Measurements from ENCODE around the gene METTL23. TPM values are rescaled to one million over a fixed set of nuclear protein-coding genes. Genes with fewer than 3 reads are reported as not detected.
"Not testable (repeated sequence)": the region's sequence is repeated elsewhere in the genome, so short reads cannot be mapped to it uniquely, and the experiment has no call there.

The METTL23 gene
- total RNA-seq, 1 donor from 2014 or later = 24.3 TPM

DNA sequence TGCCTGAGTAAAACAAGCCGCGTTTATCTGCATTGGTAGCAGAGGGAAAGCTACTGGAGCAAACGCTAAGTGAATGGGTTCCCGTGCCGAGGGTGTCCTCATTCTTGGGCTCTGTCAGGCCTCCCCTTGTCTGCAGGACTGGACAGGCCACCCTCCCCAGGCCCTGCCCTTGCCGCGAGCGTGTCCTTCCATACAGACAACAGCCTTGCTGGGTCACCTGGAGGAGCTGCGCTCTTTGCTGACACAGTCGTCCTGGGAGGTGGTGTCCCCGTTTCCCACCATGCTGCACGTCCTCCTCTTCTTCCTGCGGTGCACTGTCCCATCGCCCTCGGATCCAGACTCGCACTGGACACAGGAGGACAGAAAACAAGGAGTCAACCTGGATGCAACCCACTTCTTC, 8.1 kb upstream of the METTL23 start:
- TF ChIP-seq, protein P1, sequence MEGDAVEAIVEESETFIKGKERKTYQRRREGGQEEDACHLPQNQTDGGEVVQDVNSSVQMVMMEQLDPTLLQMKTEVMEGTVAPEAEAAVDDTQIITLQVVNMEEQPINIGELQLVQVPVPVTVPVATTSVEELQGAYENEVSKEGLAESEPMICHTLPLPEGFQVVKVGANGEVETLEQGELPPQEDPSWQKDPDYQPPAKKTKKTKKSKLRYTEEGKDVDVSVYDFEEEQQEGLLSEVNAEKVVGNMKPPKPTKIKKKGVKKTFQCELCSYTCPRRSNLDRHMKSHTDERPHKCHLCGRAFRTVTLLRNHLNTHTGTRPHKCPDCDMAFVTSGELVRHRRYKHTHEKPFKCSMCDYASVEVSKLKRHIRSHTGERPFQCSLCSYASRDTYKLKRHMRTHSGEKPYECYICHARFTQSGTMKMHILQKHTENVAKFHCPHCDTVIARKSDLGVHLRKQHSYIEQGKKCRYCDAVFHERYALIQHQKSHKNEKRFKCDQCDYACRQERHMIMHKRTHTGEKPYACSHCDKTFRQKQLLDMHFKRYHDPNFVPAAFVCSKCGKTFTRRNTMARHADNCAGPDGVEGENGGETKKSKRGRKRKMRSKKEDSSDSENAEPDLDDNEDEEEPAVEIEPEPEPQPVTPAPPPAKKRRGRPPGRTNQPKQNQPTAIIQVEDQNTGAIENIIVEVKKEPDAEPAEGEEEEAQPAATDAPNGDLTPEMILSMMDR (IDR thresholded peaks at IDR 0.05; ENCODE audit: partially characterized antibody, unreplicated experiment) = no peak
- Mint-ChIP-seq H3K27ac (ENCODE audit: unreplicated experiment) (no peak overlapping the region), H3K27me3 (ENCODE audit: unreplicated experiment) (no peaks in the 10 kb centered on the region), H3K4me3 (ENCODE audit: unreplicated experiment) (no peak overlapping the region), H3K4me1 (ENCODE audit: low read depth, unreplicated experiment) (peaks cover 7% of the 10 kb centered on the region), H3K36me3 (ENCODE audit: unreplicated experiment) (no peaks in the 10 kb centered on the region), H3K9me3 (ENCODE audit: unreplicated experiment) (no peaks in the 10 kb centered on the region)
- no peak for DNase-seq

DNA sequence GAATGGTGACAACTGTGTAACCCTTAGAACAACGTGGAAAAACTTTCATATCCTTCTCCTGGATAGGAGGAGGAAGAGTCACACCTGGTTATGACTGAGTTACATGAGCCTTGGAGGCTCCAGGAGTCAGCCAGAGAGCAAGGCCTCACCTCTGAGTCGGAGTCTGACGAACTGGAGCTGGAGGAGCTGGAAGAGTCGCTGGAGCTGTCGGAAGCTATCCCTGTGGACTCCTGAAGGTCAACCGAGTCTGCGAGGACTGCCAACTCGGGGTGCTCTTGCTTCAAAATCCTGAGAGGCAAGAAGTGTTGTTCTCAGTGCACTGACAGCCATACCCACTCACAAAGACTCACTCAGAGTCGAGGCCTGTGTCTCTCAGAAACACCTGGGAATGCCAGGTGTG, 6.4 kb upstream of the METTL23 start:
- H3K27ac Mint-ChIP-seq (ENCODE audit: unreplicated experiment) = no peak overlapping the region
- TF ChIP-seq, protein P1 (IDR thresholded peaks at IDR 0.05; ENCODE audit: partially characterized antibody, unreplicated experiment) = no peak
- no peaks in the 10 kb centered on the region for H3K9me3 Mint-ChIP-seq (ENCODE audit: unreplicated experiment)
- DNase-seq = no peak
- no peaks in the 10 kb centered on the region for H3K27me3 Mint-ChIP-seq (ENCODE audit: unreplicated experiment)
- H3K36me3 Mint-ChIP-seq (ENCODE audit: unreplicated experiment) = no peaks in the 10 kb centered on the region
- peaks cover 2% of the 10 kb centered on the region for H3K4me1 Mint-ChIP-seq (ENCODE audit: low read depth, unreplicated experiment)
- H3K4me3 Mint-ChIP-seq (ENCODE audit: unreplicated experiment) = no peak overlapping the region

DNA sequence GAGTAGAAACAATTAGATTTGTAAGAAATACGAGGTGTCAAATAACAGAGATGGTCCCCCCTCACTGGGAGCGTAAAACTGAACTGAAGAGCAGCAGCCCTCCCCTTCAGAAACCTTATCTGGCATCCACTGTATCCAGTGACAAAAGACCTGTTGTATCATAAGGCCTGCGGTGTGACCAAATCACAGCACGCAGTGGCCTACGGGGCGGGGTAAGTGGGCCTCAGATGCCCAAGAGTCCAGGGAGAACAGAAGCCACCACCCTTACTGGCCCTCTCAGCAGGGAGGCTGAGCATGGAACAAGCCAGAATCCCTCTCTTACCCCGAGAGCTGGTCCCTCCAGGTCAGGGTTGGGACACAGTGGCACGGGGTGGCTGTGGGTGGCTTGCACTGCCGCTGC, 5.7 kb upstream of the METTL23 start:
- H3K36me3 Mint-ChIP-seq (ENCODE audit: unreplicated experiment) = no peaks in the 10 kb centered on the region
- TF ChIP-seq, protein P1 (IDR thresholded peaks at IDR 0.05; ENCODE audit: partially characterized antibody, unreplicated experiment) = no peak
- no peak overlapping the region for H3K27ac Mint-ChIP-seq (ENCODE audit: unreplicated experiment)
- no peak for DNase-seq
- no peak overlapping the region for H3K4me3 Mint-ChIP-seq (ENCODE audit: unreplicated experiment)
- H3K4me1 Mint-ChIP-seq (ENCODE audit: low read depth, unreplicated experiment) = peaks cover 5% of the 10 kb centered on the region
- H3K27me3 Mint-ChIP-seq (ENCODE audit: unreplicated experiment) = no peaks in the 10 kb centered on the region
- no peaks in the 10 kb centered on the region for H3K9me3 Mint-ChIP-seq (ENCODE audit: unreplicated experiment)

DNA sequence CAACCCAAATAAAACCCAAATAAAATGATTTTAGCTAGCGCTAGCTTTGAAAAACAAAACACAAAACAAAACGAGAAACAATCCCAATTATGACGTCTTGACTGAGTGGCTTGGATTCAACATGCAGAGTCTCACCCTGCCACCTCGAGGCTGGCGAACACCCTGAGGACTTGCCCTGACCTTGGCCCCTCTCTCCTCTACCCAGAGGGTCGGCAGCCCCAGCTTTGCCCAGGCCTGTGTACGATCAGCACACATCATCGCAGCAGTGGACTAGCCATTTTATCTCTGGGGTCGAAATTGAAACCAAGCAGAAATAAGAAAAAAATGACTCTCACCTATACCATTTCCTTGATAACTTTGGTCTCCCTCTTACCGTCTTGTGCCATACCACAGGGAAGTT, 5.2 kb upstream of the METTL23 start:
- TF ChIP-seq, protein P1 (IDR thresholded peaks at IDR 0.05; ENCODE audit: partially characterized antibody, unreplicated experiment) = no peak
- peaks cover 5% of the 10 kb centered on the region for H3K4me1 Mint-ChIP-seq (ENCODE audit: low read depth, unreplicated experiment)
- H3K9me3 Mint-ChIP-seq (ENCODE audit: unreplicated experiment) = no peaks in the 10 kb centered on the region
- no peak overlapping the region for H3K27ac Mint-ChIP-seq (ENCODE audit: unreplicated experiment)
- DNase-seq = no peak
- H3K27me3 Mint-ChIP-seq (ENCODE audit: unreplicated experiment) = no peaks in the 10 kb centered on the region
- no peak overlapping the region for H3K4me3 Mint-ChIP-seq (ENCODE audit: unreplicated experiment)
- H3K36me3 Mint-ChIP-seq (ENCODE audit: unreplicated experiment) = no peaks in the 10 kb centered on the region

DNA sequence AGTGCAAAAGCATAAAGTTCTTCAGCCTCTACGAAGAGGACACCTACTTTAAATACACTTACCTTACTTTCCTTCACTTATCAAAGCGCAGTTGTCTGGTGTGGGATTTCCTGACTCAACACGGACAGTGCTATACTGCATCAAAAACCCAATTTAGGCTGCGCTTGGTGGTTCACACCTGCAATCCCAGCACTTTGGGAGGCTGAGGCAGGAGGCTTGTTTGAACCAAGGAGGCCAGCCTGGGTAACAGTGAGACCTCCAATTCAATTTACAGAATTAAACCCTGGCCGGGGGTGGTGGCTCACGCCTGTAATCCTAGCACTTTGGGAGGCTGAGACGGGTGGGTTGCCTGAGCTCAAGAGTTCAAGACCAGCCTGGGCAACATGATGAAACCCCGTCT, 4.4 kb upstream of the METTL23 start:
- Mint-ChIP-seq H3K4me3 (ENCODE audit: unreplicated experiment) (no peak overlapping the region), H3K27ac (ENCODE audit: unreplicated experiment) (no peak overlapping the region), H3K27me3 (ENCODE audit: unreplicated experiment) (no peaks in the 10 kb centered on the region), H3K9me3 (ENCODE audit: unreplicated experiment) (peaks cover 2% of the 10 kb centered on the region), H3K36me3 (ENCODE audit: unreplicated experiment) (no peaks in the 10 kb centered on the region), H3K4me1 (ENCODE audit: low read depth, unreplicated experiment) (peaks cover 5% of the 10 kb centered on the region)
- no peak for DNase-seq
- TF ChIP-seq, protein P1 (IDR thresholded peaks at IDR 0.05; ENCODE audit: partially characterized antibody, unreplicated experiment) = no peak

DNA sequence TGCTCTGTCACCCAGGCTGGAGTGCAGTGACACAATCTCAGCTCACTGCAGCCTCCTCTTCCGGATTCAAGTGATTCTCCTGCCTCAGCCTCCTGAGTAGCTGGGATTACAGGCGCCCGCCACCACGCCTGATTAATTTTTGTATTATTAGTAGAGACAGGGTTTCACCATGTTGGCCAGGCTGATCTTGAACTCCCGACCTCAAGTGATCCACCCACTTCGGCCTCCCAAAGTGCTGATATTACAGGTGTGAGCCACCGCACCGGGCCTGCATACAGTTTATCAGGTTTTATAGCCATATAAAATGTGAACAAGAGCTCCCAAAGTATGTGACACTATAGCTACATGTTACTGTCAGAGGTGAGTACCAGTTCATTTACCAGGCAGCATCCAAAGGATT, 3.7 kb upstream of the METTL23 start:
- not testable (repeated sequence) for H3K4me3 Mint-ChIP-seq (ENCODE audit: unreplicated experiment); DNase-seq; H3K36me3 Mint-ChIP-seq (ENCODE audit: unreplicated experiment); H3K9me3 Mint-ChIP-seq (ENCODE audit: unreplicated experiment); H3K27ac Mint-ChIP-seq (ENCODE audit: unreplicated experiment); H3K27me3 Mint-ChIP-seq (ENCODE audit: unreplicated experiment); H3K4me1 Mint-ChIP-seq (ENCODE audit: low read depth, unreplicated experiment)
